Measurements from ENCODE around the gene OOSP4A.
A peak's percentile ranks its signal among the peaks of the same experiment; 100 is the strongest.

The OOSP4A gene

DNA sequence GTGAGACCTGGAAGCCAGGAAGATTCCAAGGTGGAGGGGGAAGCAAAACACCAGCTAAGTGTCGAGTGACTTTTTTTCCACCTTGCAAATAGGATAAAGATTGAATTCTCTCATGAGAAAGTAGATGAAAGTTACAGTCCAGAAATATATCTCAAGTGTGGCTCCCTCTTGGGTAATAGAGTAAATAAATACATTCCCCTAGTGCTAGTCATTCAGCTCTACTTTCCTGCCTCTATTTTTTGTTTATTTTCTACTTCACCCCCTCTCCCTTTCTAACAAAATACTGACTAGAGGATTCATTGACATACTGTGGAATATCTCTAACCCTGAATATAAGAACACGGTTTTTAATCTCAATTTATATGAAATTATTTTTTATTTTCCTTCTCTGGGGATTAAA lies 34.0 kb downstream of the OOSP4A start:
- no peaks in the 10 kb centered on the region for H3K36me3 ChIP-seq (ENCODE audit: control insufficient read depth, insufficient read depth, low read length)
- H3K79me1 ChIP-seq (ENCODE audit: low read length) = no peaks in the 10 kb centered on the region
- H4K8ac ChIP-seq (ENCODE audit: low read depth, low read length) = no peak overlapping the region
- no peaks in the 10 kb centered on the region for H3K4me1 ChIP-seq (ENCODE audit: control insufficient read depth, low read depth, low read length)
- no peak overlapping the region for H3K18ac ChIP-seq (ENCODE audit: low read length)
- H4K5ac ChIP-seq (ENCODE audit: low read length) = no peak overlapping the region
- H3K4me2 ChIP-seq (ENCODE audit: low read length) = no peak overlapping the region
- H3K23ac ChIP-seq (ENCODE audit: low read length) = no peak overlapping the region
- no peak overlapping the region for H3K56ac ChIP-seq (ENCODE audit: low read length)
- H3K9ac ChIP-seq (ENCODE audit: low read length) = no peak overlapping the region
- DNase-seq = no peak
- WGBS (ENCODE audit: extremely low coverage, insufficient coverage, low lambda C conversion rate) = no CpG with 5 or more reads among the region's 2 CpGs
- no peak overlapping the region for H2AK5ac ChIP-seq (ENCODE audit: low read length)
- no peak overlapping the region for H2BK5ac ChIP-seq (ENCODE audit: low read length)
- H3K4me3 ChIP-seq (ENCODE audit: low read length) = no peak overlapping the region
- no peak overlapping the region for H3K4ac ChIP-seq (ENCODE audit: low read depth, low read length)
- no peaks in the 10 kb centered on the region for H3K79me2 ChIP-seq (ENCODE audit: control insufficient read depth, insufficient read depth, low read length)
- no peak overlapping the region for H3K27ac ChIP-seq (ENCODE audit: low read depth, low read length)
- H3K27me3 ChIP-seq (ENCODE audit: insufficient read depth, low read length, poor library complexity) = no peaks in the 10 kb centered on the region
- H2BK15ac ChIP-seq (replicated peaks; ENCODE audit: low read depth) = no peak overlapping the region
- H2BK120ac ChIP-seq (ENCODE audit: low read depth, low read length) = no peak overlapping the region

DNA sequence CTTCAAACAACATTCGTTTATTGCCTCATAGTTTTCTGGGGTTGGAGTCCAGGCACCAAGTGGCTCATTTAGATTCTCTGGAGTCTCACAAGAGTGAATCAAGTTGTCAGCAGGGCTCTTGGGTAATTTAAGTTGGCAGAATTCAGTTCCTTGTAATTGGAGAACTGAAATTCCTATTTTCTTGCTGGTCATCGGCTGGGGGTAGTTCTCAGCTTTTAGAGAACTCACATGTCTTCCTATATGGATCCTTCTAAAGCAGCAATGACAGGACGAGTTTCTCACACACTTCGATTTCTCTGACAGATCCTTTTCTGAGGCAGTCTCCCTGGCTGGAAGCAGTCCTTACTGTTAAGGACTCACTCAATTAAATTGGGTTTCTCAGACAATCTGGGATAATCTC lies 35.9 kb downstream of the OOSP4A start:
- H2BK120ac ChIP-seq (ENCODE audit: low read depth, low read length) = no peak overlapping the region
- H2BK15ac ChIP-seq (replicated peaks; ENCODE audit: low read depth) = no peak overlapping the region
- no peaks in the 10 kb centered on the region for H3K4me1 ChIP-seq (ENCODE audit: control insufficient read depth, low read depth, low read length)
- no peaks in the 10 kb centered on the region for H3K79me2 ChIP-seq (ENCODE audit: control insufficient read depth, insufficient read depth, low read length)
- H3K4me2 ChIP-seq (ENCODE audit: low read length) = no peak overlapping the region
- no peak overlapping the region for H3K9ac ChIP-seq (ENCODE audit: low read length)
- H3K56ac ChIP-seq (ENCODE audit: low read length) = no peak overlapping the region
- H3K23ac ChIP-seq (ENCODE audit: low read length) = no peak overlapping the region
- H2BK5ac ChIP-seq (ENCODE audit: low read length) = no peak overlapping the region
- H3K4me3 ChIP-seq (ENCODE audit: low read length) = no peak overlapping the region
- H4K8ac ChIP-seq (ENCODE audit: low read depth, low read length) = no peak overlapping the region
- no peaks in the 10 kb centered on the region for H3K27me3 ChIP-seq (ENCODE audit: insufficient read depth, low read length, poor library complexity)
- H3K18ac ChIP-seq (ENCODE audit: low read length) = no peak overlapping the region
- no peak overlapping the region for H2AK5ac ChIP-seq (ENCODE audit: low read length)
- DNase-seq = peak; percentile 2
- no peak overlapping the region for H3K4ac ChIP-seq (ENCODE audit: low read depth, low read length)
- no peaks in the 10 kb centered on the region for H3K36me3 ChIP-seq (ENCODE audit: control insufficient read depth, insufficient read depth, low read length)
- WGBS (ENCODE audit: extremely low coverage, insufficient coverage, low lambda C conversion rate) = no CpG with 5 or more reads among the region's 4 CpGs
- no peak overlapping the region for H3K27ac ChIP-seq (ENCODE audit: low read depth, low read length)
- no peaks in the 10 kb centered on the region for H3K79me1 ChIP-seq (ENCODE audit: low read length)
- H4K5ac ChIP-seq (ENCODE audit: low read length) = no peak overlapping the region

DNA sequence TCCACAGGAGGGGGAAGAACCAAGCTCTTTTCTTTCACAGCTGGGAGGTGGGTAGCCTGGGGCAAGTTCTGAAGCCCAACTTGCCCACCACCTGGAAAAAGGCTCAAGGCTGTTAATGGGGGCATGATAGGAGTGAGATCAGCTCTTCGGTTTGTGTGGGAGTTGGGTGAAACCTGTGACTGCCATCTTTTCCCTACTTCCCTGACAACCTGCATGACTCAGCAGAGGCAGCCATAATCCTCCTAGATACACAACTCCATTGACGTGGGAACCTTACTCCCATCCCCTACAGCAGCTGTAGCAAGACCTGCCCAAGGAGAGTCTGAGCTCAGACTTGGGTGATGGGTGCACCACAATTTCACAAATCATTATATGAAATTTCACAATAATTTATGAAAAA lies 39.9 kb downstream of the OOSP4A start:
- H3K23ac ChIP-seq (ENCODE audit: low read length) = no peak overlapping the region
- H3K27ac ChIP-seq (ENCODE audit: low read depth, low read length) = no peak overlapping the region
- no peak overlapping the region for H3K18ac ChIP-seq (ENCODE audit: low read length)
- no peak overlapping the region for H2BK5ac ChIP-seq (ENCODE audit: low read length)
- H3K36me3 ChIP-seq (ENCODE audit: control insufficient read depth, insufficient read depth, low read length) = no peaks in the 10 kb centered on the region
- H3K4me3 ChIP-seq (ENCODE audit: low read length) = no peak overlapping the region
- H3K4ac ChIP-seq (ENCODE audit: low read depth, low read length) = no peak overlapping the region
- H4K8ac ChIP-seq (ENCODE audit: low read depth, low read length) = no peak overlapping the region
- H2BK15ac ChIP-seq (replicated peaks; ENCODE audit: low read depth) = no peak overlapping the region
- DNase-seq = peak; percentile 2
- no peak overlapping the region for H4K5ac ChIP-seq (ENCODE audit: low read length)
- no peaks in the 10 kb centered on the region for H3K79me1 ChIP-seq (ENCODE audit: low read length)
- no peak overlapping the region for H3K9ac ChIP-seq (ENCODE audit: low read length)
- no peaks in the 10 kb centered on the region for H3K79me2 ChIP-seq (ENCODE audit: control insufficient read depth, insufficient read depth, low read length)
- no peak overlapping the region for H3K4me2 ChIP-seq (ENCODE audit: low read length)
- H3K4me1 ChIP-seq (ENCODE audit: control insufficient read depth, low read depth, low read length) = no peaks in the 10 kb centered on the region
- H3K27me3 ChIP-seq (ENCODE audit: insufficient read depth, low read length, poor library complexity) = no peaks in the 10 kb centered on the region
- H2AK5ac ChIP-seq (ENCODE audit: low read length) = no peak overlapping the region
- H3K56ac ChIP-seq (ENCODE audit: low read length) = no peak overlapping the region
- no peak overlapping the region for H2BK120ac ChIP-seq (ENCODE audit: low read depth, low read length)
- no CpG with 5 or more reads among the region's 2 CpGs for WGBS (ENCODE audit: extremely low coverage, insufficient coverage, low lambda C conversion rate)

DNA sequence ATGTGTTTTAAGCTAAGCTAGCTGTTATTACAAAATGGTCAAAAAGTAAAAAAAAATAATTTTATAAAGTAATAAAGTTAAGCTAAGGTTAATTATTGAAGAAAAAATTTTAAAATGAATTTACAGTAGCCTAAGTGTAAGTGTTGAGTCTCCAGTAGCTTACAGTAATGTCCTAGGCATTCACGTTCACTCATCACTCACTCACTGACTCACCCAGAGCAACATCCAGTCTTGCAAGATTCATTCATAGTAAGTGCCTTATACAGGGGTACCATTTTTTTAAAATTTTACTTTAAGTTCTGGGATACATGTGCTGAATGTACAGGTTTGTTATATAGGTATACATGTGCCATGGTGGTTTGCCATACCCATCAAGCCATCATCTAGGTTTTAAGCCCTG lies 41.5 kb downstream of the OOSP4A start:
- no CpG with 5 or more reads among the region's 1 CpG for WGBS (ENCODE audit: extremely low coverage, insufficient coverage, low lambda C conversion rate)
- DNase-seq = no peak
- Histone ChIP-seq H2BK5ac (ENCODE audit: low read length) (no peak overlapping the region), H4K5ac (ENCODE audit: low read length) (no peak overlapping the region), H3K36me3 (ENCODE audit: control insufficient read depth, insufficient read depth, low read length) (no peaks in the 10 kb centered on the region), H3K18ac (ENCODE audit: low read length) (no peak overlapping the region), H3K23ac (ENCODE audit: low read length) (no peak overlapping the region), H3K4ac (ENCODE audit: low read depth, low read length) (no peak overlapping the region), H3K9ac (ENCODE audit: low read length) (no peak overlapping the region), H3K56ac (ENCODE audit: low read length) (no peak overlapping the region), H3K4me1 (ENCODE audit: control insufficient read depth, low read depth, low read length) (no peaks in the 10 kb centered on the region), H2BK120ac (ENCODE audit: low read depth, low read length) (no peak overlapping the region), H4K8ac (ENCODE audit: low read depth, low read length) (no peak overlapping the region), H3K27ac (ENCODE audit: low read depth, low read length) (no peak overlapping the region), H3K4me3 (ENCODE audit: low read length) (no peak overlapping the region), H2BK15ac (replicated peaks; ENCODE audit: low read depth) (no peak overlapping the region), H3K79me1 (ENCODE audit: low read length) (no peaks in the 10 kb centered on the region), H3K79me2 (ENCODE audit: control insufficient read depth, insufficient read depth, low read length) (no peaks in the 10 kb centered on the region), H2AK5ac (ENCODE audit: low read length) (no peak overlapping the region), H3K27me3 (ENCODE audit: insufficient read depth, low read length, poor library complexity) (no peaks in the 10 kb centered on the region), H3K4me2 (ENCODE audit: low read length) (no peak overlapping the region)

DNA sequence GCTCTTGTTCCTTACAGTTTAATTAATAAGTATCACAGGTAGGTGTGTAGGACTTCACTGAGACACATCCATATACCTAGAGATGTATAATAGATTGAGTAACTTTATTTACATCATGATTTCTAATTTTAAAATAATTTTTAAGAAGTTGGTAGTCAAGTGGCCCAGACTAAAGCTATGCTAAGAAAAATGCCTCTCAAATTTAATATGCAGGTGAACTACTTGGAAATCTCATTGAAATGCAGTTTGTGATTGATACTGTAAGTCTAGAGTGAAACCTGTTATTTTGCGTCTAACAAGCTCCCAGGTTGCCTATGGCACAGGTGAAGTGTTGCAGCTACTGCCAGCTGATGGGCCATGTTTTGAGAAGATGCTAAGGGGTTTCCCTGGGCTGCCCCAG lies 53.0 kb downstream of the OOSP4A start, which contains the start of gene OOSP4B:
Gene OOSP4B (plus strand): TSS at position 301 of the 400 bp plus-strand sequence.
- H4K8ac ChIP-seq (ENCODE audit: low read depth, low read length) = no peak within 1 kb of the TSS
- DNase-seq = no peak
- no peak within 1 kb of the TSS for H3K23ac ChIP-seq (ENCODE audit: low read length)
- no peaks in the 10 kb centered on the region for H3K79me1 ChIP-seq (ENCODE audit: low read length)
- no peak within 1 kb of the TSS for H3K4ac ChIP-seq (ENCODE audit: low read depth, low read length)
- no peak within 1 kb of the TSS for H2BK120ac ChIP-seq (ENCODE audit: low read depth, low read length)
- H3K79me2 ChIP-seq (ENCODE audit: control insufficient read depth, insufficient read depth, low read length) = no peaks in the 10 kb centered on the region
- no peak within 1 kb of the TSS for H2AK5ac ChIP-seq (ENCODE audit: low read length)
- no peak within 1 kb of the TSS for H2BK5ac ChIP-seq (ENCODE audit: low read length)
- H4K5ac ChIP-seq (ENCODE audit: low read length) = no peak within 1 kb of the TSS
- H3K27me3 ChIP-seq (ENCODE audit: insufficient read depth, low read length, poor library complexity) = no peaks in the 10 kb centered on the region
- no peak within 1 kb of the TSS for H3K56ac ChIP-seq (ENCODE audit: low read length)
- H3K4me2 ChIP-seq (ENCODE audit: low read length) = no peak within 1 kb of the TSS
- no peak within 1 kb of the TSS for H3K9ac ChIP-seq (ENCODE audit: low read length)
- no peak within 1 kb of the TSS for H3K18ac ChIP-seq (ENCODE audit: low read length)
- no peaks in the 10 kb centered on the region for H3K4me1 ChIP-seq (ENCODE audit: control insufficient read depth, low read depth, low read length)
- no peak within 1 kb of the TSS for H3K4me3 ChIP-seq (ENCODE audit: low read length)
- no peaks in the 10 kb centered on the region for H3K36me3 ChIP-seq (ENCODE audit: control insufficient read depth, insufficient read depth, low read length)
- H2BK15ac ChIP-seq (replicated peaks; ENCODE audit: low read depth) = no peak within 1 kb of the TSS
- no peak within 1 kb of the TSS for H3K27ac ChIP-seq (ENCODE audit: low read depth, low read length)
- no CpG with 5 or more reads among the region's 1 CpG for WGBS (ENCODE audit: extremely low coverage, insufficient coverage, low lambda C conversion rate)

DNA sequence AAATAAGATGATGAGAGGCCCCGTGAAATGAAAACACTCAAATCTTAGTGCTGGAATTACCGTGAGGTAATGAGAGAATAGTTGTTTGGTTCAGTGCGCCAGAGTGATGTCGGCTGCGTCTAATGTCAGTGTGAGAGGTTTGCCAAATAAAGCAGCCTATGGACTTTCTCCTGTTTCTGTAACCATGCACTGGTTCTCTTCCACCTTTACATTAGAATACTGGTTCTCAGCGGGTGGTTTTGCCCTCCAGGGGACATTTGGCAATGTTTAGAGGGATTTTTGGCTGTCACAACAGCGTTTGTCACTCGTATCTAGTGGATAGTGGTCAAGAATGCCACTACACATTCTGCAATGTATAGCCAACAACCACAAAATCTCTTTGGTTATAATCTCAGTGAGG lies 54.2 kb downstream of the OOSP4A start:
- Histone ChIP-seq H2BK120ac (ENCODE audit: low read depth, low read length) (no peak overlapping the region), H2BK5ac (ENCODE audit: low read length) (no peak overlapping the region), H3K36me3 (ENCODE audit: control insufficient read depth, insufficient read depth, low read length) (no peaks in the 10 kb centered on the region), H3K4me3 (ENCODE audit: low read length) (no peak overlapping the region), H3K4me1 (ENCODE audit: control insufficient read depth, low read depth, low read length) (no peaks in the 10 kb centered on the region), H3K9ac (ENCODE audit: low read length) (no peak overlapping the region), H3K23ac (ENCODE audit: low read length) (no peak overlapping the region), H3K79me1 (ENCODE audit: low read length) (no peaks in the 10 kb centered on the region), H3K18ac (ENCODE audit: low read length) (no peak overlapping the region), H3K79me2 (ENCODE audit: control insufficient read depth, insufficient read depth, low read length) (no peaks in the 10 kb centered on the region), H3K4me2 (ENCODE audit: low read length) (no peak overlapping the region), H3K56ac (ENCODE audit: low read length) (no peak overlapping the region), H3K4ac (ENCODE audit: low read depth, low read length) (no peak overlapping the region), H2AK5ac (ENCODE audit: low read length) (no peak overlapping the region), H3K27ac (ENCODE audit: low read depth, low read length) (no peak overlapping the region), H4K8ac (ENCODE audit: low read depth, low read length) (no peak overlapping the region), H4K5ac (ENCODE audit: low read length) (no peak overlapping the region), H3K27me3 (ENCODE audit: insufficient read depth, low read length, poor library complexity) (no peaks in the 10 kb centered on the region), H2BK15ac (replicated peaks; ENCODE audit: low read depth) (no peak overlapping the region)
- WGBS (ENCODE audit: extremely low coverage, insufficient coverage, low lambda C conversion rate) = no CpG with 5 or more reads among the region's 8 CpGs
- DNase-seq = peak; percentile 11

Measured in mesendoderm (in vitro differentiated cells).